ENCODE data around the gene SLC20A1. TPM values are rescaled to one million over a fixed set of nuclear protein-coding genes. Genes with fewer than 3 reads are reported as not detected.

SLC20A1 gene
- total RNA-seq, 1 experiment from 2014 or later = 123 TPM

- no peaks in the 10 kb centered on the region for H3K9me3 Mint-ChIP-seq
- no CpG with 5 or more reads among the region's 6 CpGs for WGBS (ENCODE audit: extremely low coverage, insufficient read length, low lambda C conversion rate)
- H2BK120ac ChIP-seq (ENCODE audit: low read depth, low read length, poor library complexity, severe bottlenecking) = no peak overlapping the region
Measured at GRCh38 chr2:112687522-112687921, 41.8 kb downstream of the SLC20A1 start.

More at GRCh38 chr2:112687522-112687921, 41.8 kb downstream of the SLC20A1 start:
- Histone ChIP-seq H2BK12ac (ENCODE audit: insufficient read length, low read depth, low read length) (no peak overlapping the region), H2BK20ac (ENCODE audit: low read depth, low read length, poor library complexity, severe bottlenecking) (no peak overlapping the region), H3K9me3 (ENCODE audit: control insufficient read depth, low read depth, low read length) (no peaks in the 10 kb centered on the region), H3K27me3 (ENCODE audit: insufficient read depth, low read length) (no peaks in the 10 kb centered on the region), H2BK15ac (ENCODE audit: low read depth, low read length) (no peak overlapping the region), H3K23ac (ENCODE audit: insufficient read length, low read depth, low read length) (no peak overlapping the region), H4K5ac (ENCODE audit: insufficient read length, low read depth, low read length) (no peak overlapping the region), H3K14ac (ENCODE audit: insufficient read depth, low read length) (no peak overlapping the region), H2AFZ (ENCODE audit: low read length) (no peak overlapping the region), H4K20me1 (ENCODE audit: control insufficient read depth, insufficient read depth, insufficient read length) (no peaks in the 10 kb centered on the region), H3K4me1 (ENCODE audit: insufficient read depth, low read length) (no peaks in the 10 kb centered on the region), H3K9ac (ENCODE audit: extremely low read depth, insufficient read length, low read length) (no peak overlapping the region), H2AK5ac (ENCODE audit: insufficient read length, low read length) (no peak overlapping the region), H3K79me2 (ENCODE audit: insufficient read depth, low read length) (no peaks in the 10 kb centered on the region), H3K4me2 (ENCODE audit: insufficient read depth, insufficient read length, low read length) (no peak overlapping the region), H4K91ac (ENCODE audit: insufficient read length, low read depth, low read length) (no peak overlapping the region), H3K56ac (ENCODE audit: insufficient read length, low read depth, low read length) (no peak overlapping the region), H3K18ac (ENCODE audit: insufficient read length, low read depth, low read length) (no peak overlapping the region), H2BK5ac (ENCODE audit: insufficient read length, low read length) (no peak overlapping the region), H3K27ac (ENCODE audit: insufficient read length, low read depth, low read length) (no peak overlapping the region), H3K79me1 (ENCODE audit: insufficient read depth, low read depth, low read length, poor library complexity, severe bottlenecking) (no peaks in the 10 kb centered on the region), H3K4ac (ENCODE audit: low read depth, low read length) (no peak overlapping the region), H4K8ac (replicated peaks; ENCODE audit: insufficient read length, low read depth, low read length) (no peak overlapping the region), H3T11ph (ENCODE audit: low read length) (no peak overlapping the region), H3K23me2 (ENCODE audit: insufficient read length, low read depth, low read length, poor library complexity, severe bottlenecking) (no peaks in the 10 kb centered on the region)
- no peak for DNase-seq
- peaks cover 3 to 6% of the 10 kb centered on the region in 2 experiments for H3K4me1 Mint-ChIP-seq
- TF ChIP-seq CTCF (conservative IDR thresholded peaks at IDR 0.05) = no peak
- H3K27me3 Mint-ChIP-seq (ENCODE audit: low read depth) = no peaks in the 10 kb centered on the region; the same call in 1 of the 2 replicates
- no peak overlapping the region for H3K4me3 Mint-ChIP-seq
- H3K27ac Mint-ChIP-seq = no peak overlapping the region
- no peaks in the 10 kb centered on the region for H3K36me3 Mint-ChIP-seq (ENCODE audit: insufficient read depth in 1 of 3, low read depth in 3 of 3)

Data from H9 (cell line).